ENCODE data around the gene IER3. TPM values are rescaled to one million over a fixed set of nuclear protein-coding genes. Genes with fewer than 3 reads are reported as not detected.
A peak's percentile ranks its signal among the peaks of the same experiment; 100 is the strongest.

The IER3 gene
- total and polyA plus RNA-seq, 2 of the 13 experiments (the other 11 are each of a cell fraction or from before 2014, with no cell fraction given), result 51.1 to 131 TPM

DNA sequence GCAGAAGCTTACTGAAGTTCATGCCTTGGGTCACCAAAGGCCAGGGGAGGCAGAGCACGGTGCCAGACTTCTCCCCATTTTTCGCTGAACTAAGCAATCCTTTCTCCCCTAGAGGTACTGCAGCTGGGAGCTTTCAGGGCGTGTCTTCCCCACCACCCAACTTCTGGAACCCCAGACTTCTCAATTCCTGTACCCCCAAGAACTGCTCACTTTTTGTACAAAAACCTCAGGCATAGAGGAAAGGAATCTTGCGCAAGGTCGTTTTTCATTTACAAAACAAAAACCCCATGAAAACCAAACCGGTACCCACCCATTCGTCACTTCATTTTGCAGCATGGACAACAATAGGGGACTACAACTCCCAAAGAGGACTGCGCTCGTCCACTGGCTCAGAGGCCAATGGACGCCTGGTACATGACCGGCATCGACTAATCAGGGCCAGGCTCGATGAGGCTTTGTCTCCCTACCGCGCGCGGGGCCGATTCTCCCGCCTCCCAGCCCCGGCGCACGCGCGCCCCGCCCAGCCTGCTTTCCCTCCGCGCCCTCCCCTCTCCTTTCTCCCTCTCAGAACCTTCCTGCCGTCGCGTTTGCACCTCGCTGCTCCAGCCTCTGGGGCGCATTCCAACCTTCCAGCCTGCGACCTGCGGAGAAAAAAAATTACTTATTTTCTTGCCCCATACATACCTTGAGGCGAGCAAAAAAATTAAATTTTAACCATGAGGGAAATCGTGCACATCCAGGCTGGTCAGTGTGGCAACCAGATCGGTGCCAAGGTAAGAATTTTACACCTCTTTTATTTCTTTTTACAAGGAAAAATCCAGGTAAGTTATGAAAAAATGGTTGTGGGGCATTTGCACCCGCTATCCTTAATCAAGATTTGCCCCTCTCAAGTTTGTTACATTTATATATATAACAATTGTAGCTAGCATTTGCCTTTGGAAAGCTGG lies 24.3 kb downstream of the IER3 start, which contains the start of gene TUBB (continued):
- TF ChIP-seq ZNF407 (CRISPR knock-in tag; IDR thresholded peaks at IDR 0.05; ENCODE audit: not compliant biosample characterization) (no peak), ZNF570 (CRISPR knock-in tag; IDR thresholded peaks at IDR 0.05; ENCODE audit: borderline replicate concordance) (no peak), MBD4 (IDR thresholded peaks at IDR 0.05; ENCODE audit: borderline replicate concordance, low read length) (no peak), ZNF235 (CRISPR knock-in tag; IDR thresholded peaks at IDR 0.05; ENCODE audit: borderline replicate concordance) (no peak), ZBTB39 (CRISPR knock-in tag; IDR thresholded peaks at IDR 0.05) (no peak), ZNF468 (CRISPR knock-in tag; IDR thresholded peaks at IDR 0.05) (no peak), ZKSCAN8 (CRISPR knock-in tag; IDR thresholded peaks at IDR 0.05; ENCODE audit: borderline replicate concordance) (no peak), ZNF557 (CRISPR knock-in tag; IDR thresholded peaks at IDR 0.05) (no peak), ZNF33A (CRISPR knock-in tag; IDR thresholded peaks at IDR 0.05; ENCODE audit: borderline replicate concordance) (no peak), ZNF883 (CRISPR knock-in tag; IDR thresholded peaks at IDR 0.05; ENCODE audit: not compliant biosample characterization) (peak; percentile 43), ATF1 (CRISPR knock-in tag; IDR thresholded peaks at IDR 0.05) (peak; percentile 78), ZNF251 (CRISPR knock-in tag; IDR thresholded peaks at IDR 0.05) (no peak)
- TF ChIP-seq, protein P1, sequence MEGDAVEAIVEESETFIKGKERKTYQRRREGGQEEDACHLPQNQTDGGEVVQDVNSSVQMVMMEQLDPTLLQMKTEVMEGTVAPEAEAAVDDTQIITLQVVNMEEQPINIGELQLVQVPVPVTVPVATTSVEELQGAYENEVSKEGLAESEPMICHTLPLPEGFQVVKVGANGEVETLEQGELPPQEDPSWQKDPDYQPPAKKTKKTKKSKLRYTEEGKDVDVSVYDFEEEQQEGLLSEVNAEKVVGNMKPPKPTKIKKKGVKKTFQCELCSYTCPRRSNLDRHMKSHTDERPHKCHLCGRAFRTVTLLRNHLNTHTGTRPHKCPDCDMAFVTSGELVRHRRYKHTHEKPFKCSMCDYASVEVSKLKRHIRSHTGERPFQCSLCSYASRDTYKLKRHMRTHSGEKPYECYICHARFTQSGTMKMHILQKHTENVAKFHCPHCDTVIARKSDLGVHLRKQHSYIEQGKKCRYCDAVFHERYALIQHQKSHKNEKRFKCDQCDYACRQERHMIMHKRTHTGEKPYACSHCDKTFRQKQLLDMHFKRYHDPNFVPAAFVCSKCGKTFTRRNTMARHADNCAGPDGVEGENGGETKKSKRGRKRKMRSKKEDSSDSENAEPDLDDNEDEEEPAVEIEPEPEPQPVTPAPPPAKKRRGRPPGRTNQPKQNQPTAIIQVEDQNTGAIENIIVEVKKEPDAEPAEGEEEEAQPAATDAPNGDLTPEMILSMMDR (CRISPR knock-in tag; IDR thresholded peaks at IDR 0.05), result no peak
- TF ChIP-seq, protein P2, sequence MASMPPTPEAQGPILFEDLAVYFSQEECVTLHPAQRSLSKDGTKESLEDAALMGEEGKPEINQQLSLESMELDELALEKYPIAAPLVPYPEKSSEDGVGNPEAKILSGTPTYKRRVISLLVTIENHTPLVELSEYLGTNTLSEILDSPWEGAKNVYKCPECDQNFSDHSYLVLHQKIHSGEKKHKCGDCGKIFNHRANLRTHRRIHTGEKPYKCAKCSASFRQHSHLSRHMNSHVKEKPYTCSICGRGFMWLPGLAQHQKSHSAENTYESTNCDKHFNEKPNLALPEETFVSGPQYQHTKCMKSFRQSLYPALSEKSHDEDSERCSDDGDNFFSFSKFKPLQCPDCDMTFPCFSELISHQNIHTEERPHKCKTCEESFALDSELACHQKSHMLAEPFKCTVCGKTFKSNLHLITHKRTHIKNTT (CRISPR knock-in tag; IDR thresholded peaks at IDR 0.05), result no peak
